NCI-H2196 treated with DMSO at 0.1 percent for 48 hours (cell line): ENCODE measurements around the gene CCT8.
A peak's percentile ranks its signal among the peaks of the same experiment; 100 is the strongest.

ENCODE experiments used
- DNase-seq: peaks from one replicate; lab custom pipeline; 2025; ENCODE audit not compliant: unreplicated experiment; lab: John Stamatoyannopoulos, UW

The CCT8 gene, protein sequence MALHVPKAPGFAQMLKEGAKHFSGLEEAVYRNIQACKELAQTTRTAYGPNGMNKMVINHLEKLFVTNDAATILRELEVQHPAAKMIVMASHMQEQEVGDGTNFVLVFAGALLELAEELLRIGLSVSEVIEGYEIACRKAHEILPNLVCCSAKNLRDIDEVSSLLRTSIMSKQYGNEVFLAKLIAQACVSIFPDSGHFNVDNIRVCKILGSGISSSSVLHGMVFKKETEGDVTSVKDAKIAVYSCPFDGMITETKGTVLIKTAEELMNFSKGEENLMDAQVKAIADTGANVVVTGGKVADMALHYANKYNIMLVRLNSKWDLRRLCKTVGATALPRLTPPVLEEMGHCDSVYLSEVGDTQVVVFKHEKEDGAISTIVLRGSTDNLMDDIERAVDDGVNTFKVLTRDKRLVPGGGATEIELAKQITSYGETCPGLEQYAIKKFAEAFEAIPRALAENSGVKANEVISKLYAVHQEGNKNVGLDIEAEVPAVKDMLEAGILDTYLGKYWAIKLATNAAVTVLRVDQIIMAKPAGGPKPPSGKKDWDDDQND

DNA sequence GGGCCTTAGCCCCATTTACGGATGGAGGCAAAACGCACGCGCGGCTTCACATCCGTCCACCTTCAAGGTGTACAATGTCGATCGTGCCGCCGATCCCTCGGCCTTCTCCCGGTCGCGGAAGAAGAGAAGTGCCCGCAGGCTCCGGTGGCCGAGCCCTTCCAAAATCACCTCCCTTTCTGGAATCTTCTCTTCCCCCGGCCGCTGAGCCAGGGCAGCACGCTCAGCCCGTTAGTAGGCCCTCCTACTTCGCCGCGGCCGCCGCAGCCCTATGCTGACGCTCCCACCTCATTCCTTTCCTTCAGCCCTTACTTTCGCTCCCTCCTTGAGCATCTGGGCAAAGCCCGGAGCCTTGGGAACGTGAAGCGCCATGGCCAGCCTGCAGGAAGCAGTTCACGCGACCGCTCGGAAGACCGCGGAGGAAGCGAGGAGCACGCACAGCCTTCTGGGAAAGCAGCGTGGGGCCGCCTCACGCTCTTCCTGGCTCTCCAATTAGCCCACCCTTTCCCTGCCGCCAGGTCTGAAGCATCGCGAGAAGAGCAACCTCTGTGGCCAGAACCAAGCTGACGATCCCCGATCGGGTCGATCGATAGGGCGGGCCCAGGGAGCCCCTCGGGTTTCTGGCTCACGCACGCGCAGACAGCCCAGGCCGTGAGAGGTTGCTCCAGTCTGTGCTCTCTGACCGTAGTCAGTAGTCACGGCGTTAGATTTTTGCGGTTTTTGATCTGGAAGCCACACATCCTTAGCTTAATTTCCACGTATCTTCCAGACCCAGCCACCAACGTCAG lies at the start of gene CCT8:
CCT8 (minus strand) TSS at position 427 of the 785 bp plus-strand sequence; CDS start at position 369, 58 bp downstream.
- peak; percentile 96 for DNase-seq

DNA sequence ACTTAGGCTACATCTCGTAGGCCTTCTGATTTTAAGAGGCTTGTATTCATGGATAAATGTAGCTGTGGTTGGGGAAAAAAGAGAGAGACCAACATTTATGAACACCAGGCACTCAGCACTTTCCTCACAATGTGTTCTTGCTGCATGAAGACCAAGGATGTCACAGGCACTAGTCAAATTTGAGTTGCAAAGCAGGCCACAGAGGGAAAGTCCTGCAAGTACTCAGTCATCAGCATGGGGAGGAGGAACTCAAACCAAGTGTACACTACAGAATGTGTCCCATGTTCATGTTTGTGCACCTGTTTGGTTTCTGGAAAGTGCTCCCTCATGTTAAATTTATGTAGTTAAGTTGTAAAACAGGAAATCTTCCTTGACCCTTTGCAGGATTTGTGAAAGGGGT lies 48.3 kb upstream of the CCT8 start:
- no peak for DNase-seq

DNA sequence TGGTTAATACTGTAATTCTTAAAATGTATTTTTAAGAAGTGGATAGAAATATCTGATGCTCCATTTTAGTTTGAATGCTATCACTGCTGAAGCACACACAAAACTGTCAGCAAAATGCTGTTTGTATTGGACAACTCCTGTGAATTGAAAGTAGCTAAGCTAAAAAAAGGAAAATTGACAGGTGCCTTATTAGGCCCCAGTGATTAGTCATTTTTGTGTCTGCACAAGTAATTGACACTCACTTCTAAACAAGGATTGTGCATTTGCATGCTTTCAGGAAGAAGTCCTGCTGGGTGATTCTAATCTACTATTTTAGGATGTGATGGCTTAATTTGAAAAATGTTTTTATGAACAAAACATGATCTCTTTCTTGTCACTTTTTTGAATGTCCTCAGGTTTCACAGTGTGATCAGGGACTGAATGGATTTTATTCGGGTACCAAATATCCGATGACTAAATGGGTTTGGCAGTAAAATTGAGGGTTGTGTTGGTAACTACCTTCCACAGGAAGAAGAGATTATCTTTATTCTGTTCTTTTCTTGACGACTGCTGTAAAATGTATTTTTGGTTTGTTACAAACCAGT lies 44.0 kb upstream of the CCT8 start:
- no peak for DNase-seq

DNA sequence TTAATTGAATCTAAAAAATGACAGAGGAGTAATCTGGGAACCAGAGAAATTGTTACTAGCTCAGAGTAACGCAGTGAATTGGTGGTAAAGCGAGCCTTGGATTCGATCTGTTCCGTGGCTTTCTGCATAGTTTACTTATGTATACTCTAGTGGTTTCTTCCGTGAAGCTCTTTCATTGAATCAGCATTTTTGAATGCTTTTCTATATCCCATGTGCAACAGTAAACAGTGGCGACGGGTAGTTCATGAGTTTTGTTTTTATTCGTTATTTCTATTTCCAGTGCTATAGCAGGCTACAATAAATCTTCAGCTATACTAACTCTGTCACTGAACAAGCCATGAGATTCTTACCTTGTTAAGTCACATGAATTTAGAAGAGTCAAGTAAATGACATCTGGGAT lies 42.5 kb upstream of the CCT8 start:
- no peak for DNase-seq

DNA sequence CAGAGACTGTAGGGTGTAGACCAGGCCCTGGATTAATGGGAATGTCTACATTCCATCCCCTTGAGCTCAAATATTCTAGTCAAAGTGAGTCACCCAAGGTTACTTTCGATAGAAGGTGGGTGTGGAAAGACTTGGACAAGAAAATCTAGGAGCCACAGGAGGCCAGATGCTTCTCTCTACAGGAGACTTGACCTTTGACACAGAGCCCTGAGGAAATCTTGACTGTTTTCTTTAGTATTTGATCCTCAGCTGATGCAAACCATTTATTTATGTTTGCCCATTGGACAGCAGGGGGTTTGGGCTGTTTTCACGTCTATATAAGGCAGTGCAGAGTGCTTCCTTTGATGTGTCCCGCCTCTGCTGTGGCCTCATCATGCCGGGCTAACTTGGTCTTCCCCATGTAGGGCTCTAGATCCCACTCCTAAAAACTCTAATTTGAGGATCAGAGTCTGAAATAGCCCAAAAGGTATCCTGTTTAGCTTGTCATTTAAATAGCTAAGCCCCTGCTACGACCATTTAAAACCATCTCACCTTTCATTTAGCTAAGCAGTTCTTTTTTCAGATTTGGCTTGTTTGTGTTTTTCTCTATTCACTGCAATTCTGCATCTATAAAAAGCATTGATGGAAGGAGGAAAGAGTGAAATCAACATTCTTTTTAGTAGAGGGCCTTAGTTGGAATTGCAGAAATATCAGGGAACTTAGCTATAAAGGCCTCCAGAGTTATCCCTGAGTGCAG lies 41.5 kb upstream of the CCT8 start:
- no peak for DNase-seq

DNA sequence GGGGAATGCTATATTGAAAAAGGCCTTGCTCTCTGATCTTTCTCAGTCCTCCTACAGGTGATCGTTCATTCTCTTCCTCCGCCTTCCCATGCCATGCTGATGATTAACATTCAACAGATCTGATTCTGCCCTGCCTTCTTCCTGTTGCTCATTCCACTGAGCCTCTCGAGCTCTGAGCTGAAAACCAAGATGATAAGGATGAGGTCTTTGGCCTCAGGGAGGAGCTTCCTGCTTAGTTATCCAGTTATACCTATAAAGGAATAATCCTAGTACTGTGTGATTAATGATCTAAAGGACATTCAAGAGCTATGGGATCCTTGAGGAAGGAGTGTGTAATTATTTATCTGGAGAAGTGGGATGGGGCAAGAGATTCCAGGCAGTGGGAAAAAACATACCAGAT lies 31.8 kb upstream of the CCT8 start:
- no peak for DNase-seq

DNA sequence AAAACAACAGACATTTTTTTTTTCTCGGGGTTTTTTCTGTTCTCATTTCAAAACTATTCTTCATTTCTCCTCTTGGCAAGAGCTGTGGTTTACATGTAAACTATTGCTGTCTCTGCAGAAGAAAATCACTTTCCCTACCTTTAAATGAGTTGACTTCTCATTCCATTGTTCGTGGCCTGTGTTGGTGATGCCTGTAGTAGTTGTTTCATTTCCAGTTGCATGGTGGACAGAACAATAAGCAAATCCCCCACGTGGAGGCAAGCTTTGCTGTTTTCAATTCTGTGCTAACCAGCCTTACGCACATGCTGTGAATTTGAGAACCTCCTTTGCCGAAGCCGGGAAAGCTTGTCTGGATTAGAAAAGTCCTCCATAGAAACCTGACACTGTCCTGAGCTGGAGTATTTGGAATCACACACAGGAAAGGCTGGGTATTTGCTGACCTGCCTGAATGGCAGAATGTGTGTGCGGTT lies 30.8 kb upstream of the CCT8 start:
- no peak for DNase-seq

DNA sequence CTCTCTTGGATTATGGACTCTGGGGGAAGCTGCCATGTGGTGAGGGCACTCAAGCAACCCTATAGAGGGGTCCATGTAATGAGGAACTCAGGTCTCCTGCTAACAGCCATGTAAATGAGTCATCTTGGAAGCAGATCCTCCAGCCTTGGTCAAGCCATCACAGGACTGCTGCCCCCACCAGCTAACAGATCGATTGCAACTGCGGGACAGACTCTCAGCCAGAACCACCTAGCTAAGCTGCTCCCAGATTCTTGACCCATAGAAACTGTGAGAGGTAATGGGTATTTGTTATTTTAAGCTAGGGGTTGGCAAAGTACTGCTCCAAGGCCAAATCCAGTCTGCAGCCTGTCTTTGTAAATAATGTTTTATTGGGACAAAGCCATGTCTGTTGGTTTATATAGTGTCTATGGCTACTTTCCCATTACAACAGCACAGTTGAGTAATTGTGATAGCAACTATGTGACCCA lies 29.4 kb upstream of the CCT8 start:
- no peak for DNase-seq

DNA sequence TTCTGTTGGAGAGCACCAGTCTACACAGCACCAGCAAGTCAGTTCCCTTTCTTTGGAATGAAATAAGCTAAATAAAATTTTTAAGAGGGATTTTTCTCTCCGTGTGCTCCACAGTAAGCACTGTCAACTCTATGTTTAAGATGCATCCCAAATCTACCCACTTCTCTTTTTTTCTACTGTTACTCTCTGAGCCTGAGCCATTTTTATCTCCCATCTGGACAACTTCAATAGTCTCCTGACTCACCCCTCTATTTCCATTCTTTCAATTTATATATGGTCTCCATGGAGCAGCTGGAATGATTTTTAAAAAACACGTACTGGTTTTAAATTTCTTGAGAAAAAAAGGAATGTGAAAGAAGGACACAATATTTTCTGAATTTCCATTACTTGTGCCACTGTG lies 24.7 kb upstream of the CCT8 start:
- no peak for DNase-seq

DNA sequence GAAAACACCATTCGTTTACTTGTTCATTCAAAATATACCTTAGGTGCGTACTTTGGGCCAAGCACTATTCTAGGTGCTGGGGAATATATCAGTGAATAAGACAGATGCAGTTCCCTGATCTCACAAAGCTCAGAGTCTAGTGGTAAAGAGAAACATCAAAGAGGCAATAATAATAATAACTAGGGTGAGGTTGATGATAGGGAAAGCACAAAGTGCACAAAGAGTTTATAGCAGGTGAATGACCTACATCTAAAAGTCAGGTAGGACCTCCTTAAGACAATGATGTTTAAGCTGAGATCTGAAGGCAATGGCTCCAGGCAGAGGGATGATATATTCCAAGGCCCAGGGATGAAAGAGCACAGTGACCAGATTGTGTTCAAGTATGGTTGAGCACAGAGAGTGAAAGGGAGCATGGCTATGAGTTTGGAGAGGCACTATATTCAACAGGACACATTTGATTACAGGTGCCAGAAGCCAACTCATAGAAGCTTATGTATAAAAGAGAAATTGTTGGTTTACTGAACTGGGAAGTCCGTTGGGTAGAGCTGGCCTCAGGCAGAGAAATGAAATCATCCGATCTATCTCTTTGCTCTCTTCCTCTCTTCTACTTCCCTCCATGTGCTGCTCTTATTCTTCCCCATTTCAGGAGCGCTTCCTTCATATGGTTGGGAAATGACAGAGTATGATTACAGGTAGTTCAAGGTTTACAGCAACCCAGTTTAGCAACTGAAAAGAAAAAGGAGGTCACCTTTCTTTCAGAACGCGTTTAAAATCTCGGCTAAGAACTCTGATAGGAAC lies 23.0 kb upstream of the CCT8 start:
- no peak for DNase-seq

DNA sequence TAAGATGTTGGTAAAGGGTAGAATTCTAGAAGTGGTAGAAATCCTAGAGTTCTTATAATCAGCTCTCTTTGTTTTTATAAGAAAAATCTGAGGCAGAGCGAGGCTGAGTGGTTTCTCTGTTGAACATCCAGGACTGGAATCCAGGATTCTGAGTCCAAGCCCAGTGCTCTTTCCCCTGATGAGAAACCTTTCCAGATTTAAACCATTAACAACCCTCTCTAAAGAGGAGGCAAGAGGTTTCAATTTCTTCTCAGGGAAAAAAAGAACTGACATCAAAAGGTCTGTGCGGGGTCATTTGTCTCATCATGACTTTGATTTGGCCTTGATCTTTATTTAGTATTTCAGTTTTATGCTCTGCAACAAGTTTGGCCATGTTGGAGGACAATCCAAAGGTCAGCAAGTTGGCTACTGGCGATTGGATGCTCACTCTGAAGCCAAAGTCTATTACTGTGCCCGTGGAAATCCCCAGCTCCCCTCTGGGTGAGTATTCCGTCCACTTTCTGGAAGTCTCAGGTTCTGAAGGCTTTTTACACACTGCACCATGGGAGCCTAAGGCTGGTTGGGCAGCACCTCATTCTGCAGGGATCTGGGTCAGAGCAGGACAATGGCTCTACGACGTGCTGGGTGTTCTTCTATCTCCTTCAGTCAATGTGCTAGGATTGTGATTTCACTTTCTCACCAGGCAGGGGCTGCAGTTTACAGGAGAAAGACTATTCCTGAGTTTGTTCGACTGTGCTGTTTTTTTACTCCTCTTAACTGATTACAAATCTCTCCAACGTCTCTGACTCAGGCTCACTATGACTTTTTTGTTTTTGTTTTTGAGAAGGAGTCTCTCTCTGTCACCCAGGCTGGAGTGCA lies 18.9 kb upstream of the CCT8 start:
- DNase-seq: no peak

DNA sequence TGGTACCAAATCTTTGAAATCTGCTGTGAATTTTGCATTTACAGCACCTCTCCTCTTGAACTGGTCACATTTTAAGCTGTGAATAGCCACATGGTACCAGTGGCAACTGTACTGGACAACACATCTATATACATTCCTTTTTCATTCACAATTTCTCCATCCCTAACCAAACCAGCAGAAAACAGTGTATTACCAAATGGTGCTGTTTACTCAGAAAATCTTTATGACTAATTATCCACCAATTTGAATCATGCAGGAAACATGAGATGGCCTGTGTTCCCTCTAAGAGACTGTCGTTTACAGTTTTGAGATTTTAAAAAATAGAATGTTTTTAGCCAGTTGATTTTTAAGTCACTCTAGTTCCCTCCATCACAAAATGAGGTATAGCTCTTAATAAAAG lies 17.6 kb upstream of the CCT8 start:
- no peak for DNase-seq

DNA sequence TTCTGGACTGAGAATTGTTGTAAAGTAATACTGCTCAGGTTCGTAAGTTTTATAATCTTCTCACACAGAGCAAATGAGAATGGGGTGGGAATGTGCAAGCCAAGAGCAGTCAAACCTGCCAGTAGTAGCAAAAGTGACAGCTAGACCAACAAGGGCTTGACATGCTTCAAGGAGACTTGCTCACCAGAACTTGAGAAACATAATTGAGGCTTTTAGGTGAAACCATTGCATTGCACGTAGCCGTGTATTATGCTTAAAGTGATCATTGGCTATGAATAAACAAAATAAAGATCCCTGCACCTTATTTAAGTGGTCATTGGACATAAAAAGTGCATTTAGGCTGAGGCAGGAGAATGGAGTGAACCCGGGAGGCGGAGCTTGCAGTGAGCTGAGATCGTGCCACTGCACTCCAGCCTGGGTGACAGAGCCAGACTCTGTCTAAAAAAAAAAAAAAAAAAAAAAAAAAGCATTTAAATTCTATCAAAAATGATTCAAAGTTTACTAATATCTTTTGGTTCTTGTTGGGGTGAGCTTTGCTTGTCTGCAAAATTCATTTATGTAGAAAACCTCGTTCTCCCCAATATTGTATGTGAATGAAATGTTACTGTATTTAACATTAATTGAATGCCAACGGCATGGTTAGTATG lies 11.8 kb upstream of the CCT8 start:
- no peak for DNase-seq

DNA sequence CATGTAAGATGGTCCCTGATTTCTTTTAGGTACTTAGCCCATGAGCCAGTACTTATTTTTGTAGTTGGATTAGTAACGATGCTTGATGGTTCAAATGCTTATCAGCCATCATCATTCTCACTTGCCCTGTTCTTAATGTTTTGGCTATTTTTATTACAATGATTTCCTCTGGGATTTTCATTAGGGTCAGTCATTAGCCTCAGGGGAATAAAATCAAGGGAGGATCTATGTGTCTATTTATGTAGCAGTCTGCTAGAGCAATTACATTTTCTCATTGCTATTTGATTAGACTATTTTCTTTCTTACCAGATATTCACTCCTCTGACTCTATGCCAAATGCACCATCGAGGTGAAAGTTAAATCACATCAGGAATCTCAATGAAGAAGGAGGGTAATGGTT lies 10.9 kb upstream of the CCT8 start:
- no peak for DNase-seq

DNA sequence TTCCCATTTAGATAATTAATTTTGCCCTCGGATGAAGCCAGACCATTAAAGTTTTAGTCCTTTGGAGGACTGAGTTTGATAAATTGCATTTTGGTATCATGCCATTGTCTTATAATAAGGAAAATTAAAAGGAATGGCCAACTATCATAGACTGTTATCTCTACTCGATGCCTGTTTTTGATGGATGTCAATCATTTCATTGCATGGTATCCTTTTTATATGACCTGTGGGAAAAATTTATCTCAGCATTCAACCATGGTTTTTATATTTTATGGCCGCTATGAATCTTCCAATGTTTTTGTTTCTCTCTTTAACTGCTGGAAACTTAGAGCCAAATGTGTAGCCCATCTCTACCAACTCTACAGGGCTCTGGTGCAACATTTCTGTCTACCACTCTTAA lies 9.9 kb upstream of the CCT8 start:
- DNase-seq: no peak

DNA sequence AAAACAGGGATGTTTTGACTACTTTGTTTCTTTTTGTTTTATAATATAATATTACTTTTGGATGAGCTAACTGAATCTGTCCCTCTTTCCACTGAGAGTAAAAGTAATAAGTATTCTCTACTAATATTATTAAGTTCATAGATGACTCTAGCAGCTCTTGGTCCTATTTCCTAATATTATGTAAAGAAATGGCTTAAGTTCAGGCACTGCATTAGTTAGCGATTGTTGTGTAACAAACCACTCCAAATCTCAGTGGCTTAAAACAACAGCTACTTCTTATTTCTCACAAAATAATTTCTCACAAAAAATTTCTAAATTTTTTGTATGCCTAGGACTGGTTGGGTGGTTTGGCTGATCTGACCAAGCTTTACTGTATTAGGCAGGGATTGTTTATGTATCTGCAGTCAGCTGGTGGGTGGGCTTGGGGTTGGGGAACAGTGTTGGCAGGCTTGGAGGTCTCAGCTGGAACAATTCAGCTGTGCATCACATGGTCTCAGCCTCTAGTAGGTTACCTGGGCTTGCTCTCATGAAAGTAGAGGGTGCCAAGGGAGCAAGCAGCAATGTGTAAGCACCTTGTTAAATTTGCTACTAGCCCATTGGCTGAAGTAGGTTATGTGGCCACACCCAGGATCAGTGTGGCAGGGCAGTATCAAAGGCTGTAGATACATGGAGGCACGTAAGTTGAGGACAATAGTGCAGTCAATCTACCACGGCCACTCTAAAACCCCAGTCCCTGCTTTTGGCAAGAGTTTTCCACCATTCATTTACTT lies 8.8 kb upstream of the CCT8 start:
- no peak for DNase-seq

DNA sequence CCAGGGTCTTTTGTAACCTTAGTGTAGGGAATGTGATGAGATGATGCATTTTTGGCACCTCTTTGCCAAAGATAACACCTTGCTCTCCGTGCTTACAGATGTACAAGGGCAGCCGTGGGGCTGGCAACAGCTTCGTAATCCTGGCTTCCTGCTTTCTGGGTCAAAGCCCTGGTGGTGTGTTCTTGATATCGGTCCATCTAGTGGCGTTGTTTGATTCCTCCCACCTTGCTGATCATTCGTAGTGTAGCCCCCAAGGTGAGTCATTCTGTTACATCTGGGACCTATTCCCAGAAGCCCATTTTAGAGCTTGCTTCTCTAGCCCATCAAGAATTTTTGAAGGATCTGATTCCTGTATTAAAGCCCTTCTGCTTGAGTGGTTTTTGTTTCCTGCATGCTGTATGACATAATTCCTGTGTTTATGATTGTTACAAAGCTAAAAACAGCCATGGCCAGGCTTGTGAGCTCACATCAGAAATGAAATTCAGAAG lies 7.0 kb upstream of the CCT8 start:
- peak; percentile 41 for DNase-seq
